Measurements from ENCODE around the gene TTLL8. TPM values are rescaled to one million over a fixed set of nuclear protein-coding genes. Genes with fewer than 3 reads are reported as not detected.
"Not testable (repeated sequence)": the region's sequence is repeated elsewhere in the genome, so short reads cannot be mapped to it uniquely, and the experiment has no call there.

Gene TTLL8
- total RNA-seq (2014; rRNA removed; shearing (Covaris generic); ENCODE audit: low replicate concordance): not detected in 2 replicates

DNA sequence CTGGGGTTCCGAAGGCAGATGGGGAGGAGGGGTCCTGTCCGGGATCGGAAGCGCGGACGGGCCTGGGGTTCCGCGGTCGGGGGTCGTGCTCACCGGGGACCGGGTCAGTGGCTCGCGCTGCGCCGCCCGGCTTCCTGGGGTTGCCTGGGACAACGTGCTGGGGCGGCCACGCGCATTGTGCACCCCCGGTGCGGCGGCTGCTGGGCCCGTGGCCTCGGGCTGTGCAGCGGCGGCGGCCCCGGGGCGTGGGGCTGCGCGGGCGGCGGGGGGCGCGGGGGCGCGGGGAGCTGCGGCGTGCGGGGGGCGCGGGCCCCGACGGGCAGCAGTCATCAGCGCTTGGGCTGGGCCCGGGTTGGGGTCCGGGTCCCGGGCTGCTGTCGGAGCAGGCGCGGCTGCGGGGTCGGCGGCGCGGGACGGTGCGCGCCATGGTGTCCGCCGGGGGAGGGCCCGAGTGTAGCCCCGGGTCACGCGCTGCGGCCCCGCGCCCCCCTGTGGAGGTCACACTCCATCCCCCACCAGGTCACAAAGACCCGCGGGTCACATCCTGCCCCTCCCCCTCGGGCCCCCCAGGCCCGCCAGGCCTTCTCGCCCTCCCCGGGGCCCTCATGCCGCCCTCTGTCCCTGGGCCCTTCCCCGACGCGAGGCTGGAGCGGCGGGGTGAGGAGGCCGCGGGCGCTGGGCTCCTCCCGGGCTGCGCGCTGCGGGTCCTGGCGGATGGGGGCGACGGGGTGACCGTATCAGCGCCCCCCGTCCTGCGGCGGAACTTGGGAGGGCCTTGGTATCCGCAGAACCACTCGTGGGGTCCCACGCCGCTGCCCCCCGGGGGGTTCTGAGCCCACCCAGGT is at the start of gene TTLL8:
TSS of gene TTLL8 (minus strand) at position 238 of the 845 bp plus-strand sequence.
- in situ Hi-C loops (cut with HindIII; ENCODE audit: low pct_unique_long_range_greater_than_20kb, low sequenced_read_pairs): no loop called here

DNA sequence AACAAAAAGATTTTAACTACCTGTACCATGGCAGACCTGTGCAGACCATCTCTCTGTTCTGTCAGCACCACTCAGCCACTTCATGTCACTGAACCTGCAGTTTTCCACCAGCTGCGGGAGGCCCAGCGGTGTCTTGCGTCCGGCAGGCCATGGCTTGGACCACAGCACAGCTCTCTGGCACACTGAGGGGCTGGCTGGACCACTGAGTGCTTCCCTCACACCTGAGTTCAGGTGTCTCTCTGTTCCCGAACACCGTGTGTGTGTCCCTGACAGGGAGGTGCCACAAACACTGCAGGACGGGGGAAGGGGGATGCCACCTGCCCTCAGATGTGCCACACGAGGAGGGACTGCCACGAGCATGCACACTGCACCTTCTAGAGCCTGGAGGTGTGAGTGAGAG is 49.4 kb upstream of the TTLL8 start:
- no peak for DNase-seq (ENCODE audit: low read depth)
- in situ Hi-C loops (cut with HindIII; ENCODE audit: low pct_unique_long_range_greater_than_20kb, low sequenced_read_pairs): no loop called here

More for the DNA sequence above, at the start of gene TTLL8:
- no peak for DNase-seq (ENCODE audit: low read depth)

DNA sequence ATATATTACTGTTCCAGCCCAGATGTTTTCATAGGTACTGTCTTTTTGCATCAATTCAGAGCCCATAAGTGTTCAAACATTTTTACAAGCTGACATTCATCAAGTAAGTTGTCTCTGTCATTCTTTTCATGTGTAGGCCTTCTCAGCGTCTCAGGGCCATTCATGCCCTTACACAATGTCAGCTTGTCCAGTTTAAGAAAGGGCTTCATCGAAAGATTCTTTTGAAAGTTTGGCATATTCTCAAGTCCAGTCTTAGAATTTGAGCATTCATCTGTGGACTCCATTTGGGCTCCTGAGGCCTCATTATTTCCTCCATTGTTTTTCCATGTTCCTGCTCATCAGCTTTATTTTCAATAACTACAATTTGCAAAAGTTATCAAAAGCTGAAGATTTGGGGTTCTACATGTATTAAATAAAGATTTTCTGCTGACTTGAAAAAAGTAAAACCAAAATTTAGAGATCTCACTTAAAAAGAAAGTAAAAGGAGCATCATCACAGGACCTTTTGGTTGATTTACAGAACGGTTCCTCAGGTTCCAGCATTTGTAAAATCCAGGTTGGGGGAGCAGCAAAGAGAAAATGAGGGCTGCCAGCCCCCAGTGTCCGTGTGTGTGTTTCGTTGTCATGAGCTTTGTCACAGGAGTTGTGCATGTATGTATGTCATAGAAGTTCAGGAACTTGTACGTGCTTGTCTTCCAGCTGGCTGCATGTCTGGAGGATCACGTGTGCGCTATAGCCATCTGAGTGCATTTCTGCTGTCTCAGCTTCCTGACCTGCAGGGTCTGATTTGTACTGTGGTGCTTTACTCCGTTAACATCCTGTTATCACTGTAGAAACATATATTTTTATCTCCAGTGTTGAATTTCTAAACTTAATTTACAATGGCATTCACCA is 47.4 kb upstream of the TTLL8 start:
- in situ Hi-C loops (cut with HindIII; ENCODE audit: low pct_unique_long_range_greater_than_20kb, low sequenced_read_pairs): no loop called here

DNA sequence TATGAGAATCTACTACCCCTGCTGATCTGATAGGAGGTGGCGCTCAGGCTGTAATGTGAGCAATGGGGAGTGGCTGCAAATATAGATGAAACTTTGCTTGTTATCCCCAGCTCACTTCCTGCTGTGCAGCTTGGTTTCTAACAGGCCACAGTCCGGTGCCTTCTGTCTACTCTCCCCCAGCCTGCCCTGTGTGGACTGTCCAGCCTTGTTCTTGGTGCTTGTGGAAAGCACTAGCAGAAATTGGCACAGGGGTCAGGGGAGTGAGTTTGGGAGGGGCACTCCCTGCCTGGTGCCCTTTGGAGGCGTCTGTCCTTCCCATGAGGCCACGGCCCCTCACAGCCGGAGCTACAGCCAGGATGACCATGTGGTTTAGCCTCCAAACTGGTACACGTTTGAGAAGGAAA is 46.0 kb upstream of the TTLL8 start:
- in situ Hi-C loops (cut with HindIII; ENCODE audit: low pct_unique_long_range_greater_than_20kb, low sequenced_read_pairs): no loop called here
- no peak for DNase-seq (ENCODE audit: low read depth)

More for the DNA sequence above, 47.4 kb upstream of the TTLL8 start:
- DNase-seq (ENCODE audit: low read depth): no peak

DNA sequence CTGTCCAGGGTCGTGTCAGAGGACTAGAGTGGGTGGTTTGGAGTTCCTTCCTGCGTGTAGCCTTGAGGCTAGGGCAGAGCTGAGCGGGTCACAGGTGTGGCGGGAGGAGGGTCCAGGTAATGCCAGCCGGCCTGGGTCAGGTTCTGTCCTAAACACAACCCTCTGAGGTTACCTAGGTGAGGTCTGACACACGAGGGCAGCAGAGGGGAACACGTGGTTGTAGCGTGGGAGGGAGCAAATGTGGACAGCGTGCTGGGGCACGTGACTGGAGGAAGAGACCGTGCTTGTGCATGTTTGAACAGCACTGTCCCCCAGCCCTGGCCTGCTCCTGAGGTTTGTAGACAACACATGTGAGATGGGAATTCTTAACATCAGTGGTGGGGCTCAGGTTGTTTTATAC is 44.8 kb upstream of the TTLL8 start:
- in situ Hi-C loops (cut with HindIII; ENCODE audit: low pct_unique_long_range_greater_than_20kb, low sequenced_read_pairs): no loop called here
- no peak for DNase-seq (ENCODE audit: low read depth)

DNA sequence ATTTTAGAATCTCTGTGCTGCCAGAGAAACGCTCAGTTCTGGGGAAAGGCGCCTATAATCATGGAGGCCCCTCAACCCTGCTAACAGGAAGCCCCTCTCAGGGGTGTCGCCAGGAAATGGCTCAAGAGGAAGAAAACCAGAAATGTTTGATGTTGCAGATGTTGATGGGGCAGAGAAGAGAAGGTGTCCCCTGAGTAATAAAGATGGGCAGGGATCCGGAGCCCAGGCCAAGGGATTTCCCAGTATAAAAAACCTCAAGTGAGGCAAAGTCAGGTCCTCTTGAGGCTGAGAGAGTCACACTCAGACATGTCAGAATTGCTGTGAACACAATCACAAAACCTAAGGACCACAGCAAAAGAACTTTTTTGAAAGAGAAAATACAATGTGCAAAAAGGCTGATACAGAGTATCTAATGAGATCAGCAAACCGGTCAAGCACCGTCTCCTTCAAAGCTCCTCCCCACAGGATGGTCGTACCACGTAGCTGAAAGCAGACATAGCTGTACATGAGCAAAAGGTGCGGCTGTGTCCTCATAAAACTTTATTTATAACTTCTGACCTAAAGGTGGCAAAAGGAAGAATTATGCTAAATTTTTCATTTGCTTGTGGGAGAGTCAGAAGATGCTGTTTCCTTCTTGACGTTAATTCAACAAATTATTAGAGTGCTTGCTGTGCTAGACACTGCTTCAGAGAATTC is 43.9 kb upstream of the TTLL8 start:
- in situ Hi-C loops (cut with HindIII; ENCODE audit: low pct_unique_long_range_greater_than_20kb, low sequenced_read_pairs): no loop called here
- DNase-seq (ENCODE audit: low read depth): no peak

GRCh38 chr22:50098052-50098451 is 40.0 kb upstream of the TTLL8 start:
- no peak for DNase-seq (ENCODE audit: low read depth)
- in situ Hi-C loops (cut with HindIII; ENCODE audit: low pct_unique_long_range_greater_than_20kb, low sequenced_read_pairs): no loop called here

GRCh38 chr22:50092342-50092741 is 34.2 kb upstream of the TTLL8 start:
- DNase-seq (ENCODE audit: low read depth): no peak
- in situ Hi-C loops (cut with HindIII; ENCODE audit: low pct_unique_long_range_greater_than_20kb, low sequenced_read_pairs): no loop called here

- no peak for DNase-seq (ENCODE audit: low read depth)
- in situ Hi-C loops (cut with HindIII; ENCODE audit: low pct_unique_long_range_greater_than_20kb, low sequenced_read_pairs): no loop called here
These were observed 33.1 kb upstream of the TTLL8 start for GRCh38 chr22:50091092-50091768.

DNA sequence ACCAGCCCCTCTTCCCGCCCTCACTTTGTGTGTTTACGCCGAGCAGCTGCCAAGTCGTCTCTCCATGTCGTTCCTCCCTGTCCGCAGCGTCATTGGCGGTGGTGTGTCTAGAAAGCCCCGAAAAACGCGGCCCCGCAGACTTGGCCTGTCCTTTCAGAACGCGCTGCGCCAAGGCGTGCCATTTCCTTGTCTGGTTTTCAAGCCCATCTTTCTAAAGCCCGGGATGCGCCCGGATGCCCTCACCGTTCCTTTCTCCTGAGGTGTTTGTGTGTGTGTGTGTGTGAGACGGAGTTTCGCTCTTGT is 32.3 kb upstream of the TTLL8 start:
- in situ Hi-C loops (cut with HindIII; ENCODE audit: low pct_unique_long_range_greater_than_20kb, low sequenced_read_pairs): no loop called here
- no peak for DNase-seq (ENCODE audit: low read depth)

GRCh38 chr22:50089682-50090411 is 31.7 kb upstream of the TTLL8 start, which contains the start of gene MOV10L1:
MOV10L1 (plus strand) TSS chr22:50090006; CDS start chr22:50090089, 83 bp downstream.
- in situ Hi-C loops (cut with HindIII; ENCODE audit: low pct_unique_long_range_greater_than_20kb, low sequenced_read_pairs): no loop called here
- no peak for DNase-seq (ENCODE audit: low read depth)

GRCh38 chr22:50089231-50089630 is 31.1 kb upstream of the TTLL8 start:
- DNase-seq (ENCODE audit: low read depth): no peak
- in situ Hi-C loops (cut with HindIII; ENCODE audit: low pct_unique_long_range_greater_than_20kb, low sequenced_read_pairs): no loop called here

DNA sequence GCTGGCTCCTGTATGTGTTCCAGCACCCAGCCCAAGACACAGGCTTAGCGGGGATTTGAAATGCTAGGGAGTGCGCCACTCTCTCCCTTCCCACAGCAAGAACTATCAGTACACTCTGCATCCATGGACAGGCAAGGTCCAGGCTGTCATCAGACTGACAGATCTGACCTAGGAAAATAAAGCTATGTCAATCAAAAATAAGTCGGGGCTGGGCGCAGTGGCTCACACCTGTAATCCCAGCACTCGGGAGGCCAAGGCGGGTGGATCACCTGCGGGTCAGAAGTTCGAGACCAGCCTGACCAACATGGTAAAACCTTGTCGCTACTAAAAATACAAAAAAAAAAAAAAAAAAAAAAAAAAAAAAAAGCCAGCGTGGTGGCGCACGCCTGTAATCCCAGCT is 30.0 kb upstream of the TTLL8 start:
- in situ Hi-C loops (cut with HindIII; ENCODE audit: low pct_unique_long_range_greater_than_20kb, low sequenced_read_pairs): no loop called here
- DNase-seq (ENCODE audit: low read depth): no peak

- no peak for DNase-seq (ENCODE audit: low read depth)
- in situ Hi-C loops (cut with HindIII; ENCODE audit: low pct_unique_long_range_greater_than_20kb, low sequenced_read_pairs): no loop called here
These were observed 29.5 kb upstream of the TTLL8 start for GRCh38 chr22:50087646-50088045.

DNA sequence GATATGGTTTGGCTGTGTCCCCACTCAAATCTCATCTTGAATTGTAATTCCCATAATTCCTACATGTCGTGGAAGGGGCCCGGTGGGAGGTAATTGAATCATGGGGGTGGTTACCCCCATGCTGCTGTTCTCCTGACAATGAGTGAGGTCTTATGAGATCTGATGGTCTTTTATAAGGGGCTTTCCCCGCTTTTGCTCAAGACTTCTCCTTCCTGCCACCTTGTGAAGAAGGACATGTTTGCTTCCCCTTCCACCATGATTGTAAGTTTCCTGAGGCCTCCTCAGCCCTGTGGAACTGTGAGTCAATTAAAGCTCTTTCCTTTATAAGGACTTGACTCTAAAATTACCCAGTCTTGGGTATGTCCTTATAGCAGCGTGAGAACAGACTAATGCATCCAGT is 28.9 kb upstream of the TTLL8 start:
- DNase-seq (ENCODE audit: low read depth); in situ Hi-C loops (cut with HindIII; ENCODE audit: low pct_unique_long_range_greater_than_20kb, low sequenced_read_pairs): not testable (repeated sequence)

- in situ Hi-C loops (cut with HindIII; ENCODE audit: low pct_unique_long_range_greater_than_20kb, low sequenced_read_pairs): no loop called here
These were observed 28.4 kb upstream of the TTLL8 start for GRCh38 chr22:50086526-50086925.

DNA sequence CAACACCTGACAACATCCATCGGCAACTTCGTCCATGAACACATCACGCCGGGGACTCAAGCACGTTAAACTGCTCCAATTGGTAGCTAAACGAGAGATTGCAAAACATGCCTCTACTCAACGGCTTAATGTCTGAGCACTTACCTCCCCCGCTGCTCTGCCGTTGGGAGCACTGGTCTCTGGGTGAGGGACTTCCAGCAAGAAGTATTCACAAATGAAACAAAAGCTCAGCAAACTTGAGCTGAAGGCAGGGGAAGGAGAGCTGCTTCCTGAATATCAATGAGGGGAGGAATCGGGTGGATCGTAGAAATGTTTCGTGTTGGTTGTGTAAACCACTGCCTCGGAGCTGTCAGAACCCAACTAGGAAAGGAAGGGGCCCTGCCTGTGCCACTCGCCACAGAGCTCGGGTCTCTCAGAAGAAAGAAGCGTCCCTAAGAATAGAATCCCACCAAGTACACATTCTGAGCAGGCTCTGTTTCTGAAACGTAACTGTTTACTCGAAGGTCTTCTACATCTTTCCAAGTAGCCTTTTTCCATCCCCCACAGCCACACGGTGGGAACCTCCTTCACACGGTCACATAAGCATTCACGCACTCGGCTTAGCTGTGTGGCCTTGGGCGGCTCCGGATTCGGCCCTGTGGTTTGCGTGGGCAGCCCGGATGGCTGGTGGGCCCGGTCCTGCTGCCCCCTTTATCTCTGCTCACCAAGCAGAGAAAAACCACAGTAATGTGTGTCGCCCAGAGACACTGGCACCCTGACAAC is 27.3 kb upstream of the TTLL8 start, which contains the start of gene MLC1:
TSS of gene MLC1 (minus strand) at position 216 of the 762 bp plus-strand sequence. CDS start 524 bp downstream, outside the sequence.
- in situ Hi-C loops (cut with HindIII; ENCODE audit: low pct_unique_long_range_greater_than_20kb, low sequenced_read_pairs): no loop called here
- no peak for DNase-seq (ENCODE audit: low read depth)

More at GRCh38 chr22:50086526-50086925, 28.4 kb upstream of the TTLL8 start:
- DNase-seq (ENCODE audit: low read depth): no peak
